ENCODE data around the gene FMN1. TPM values are rescaled to one million over a fixed set of nuclear protein-coding genes. Genes with fewer than 3 reads are reported as not detected.

Gene FMN1
- total and polyA plus RNA-seq, 2 of the 8 experiments (the other 6 are each of a cell fraction or from before 2014, with no cell fraction given) = 0.27 to 3.7 TPM

- TF ChIP-seq CHD7 (IDR thresholded peaks at IDR 0.05; ENCODE audit: insufficient replicate concordance, low read length) = no peak
Observed at GRCh38 chr15:32889214-32889613, 305.3 kb downstream of the FMN1 start (continued).
